22Rv1 (cell line): ENCODE data around the gene KRTAP10-1.

Experiments
- CTCF ChIP-seq: fragments of 450-650 bp; IDR thresholded peaks from 2 replicates; pipeline ENCODE4 v1.5.1; 2017; ENCODE audit warnings: mild to moderate bottlenecking
- ZFX ChIP-seq: fragments of 450-650 bp; IDR thresholded peaks from 2 replicates; pipeline ENCODE4 v1.6.1; 2017; ENCODE audit warnings: antibody characterized with exemption, borderline replicate concordance

GRCh38 chr21:44522753-44523204 lies 17.2 kb downstream of the KRTAP10-1 start:
- no peak for TF ChIP-seq ZFX
- no peak for TF ChIP-seq CTCF
